Measurements from ENCODE around the gene RASAL1.
"Not testable (repeated sequence)": the region's sequence is repeated elsewhere in the genome, so short reads cannot be mapped to it uniquely, and the experiment has no call there.

The RASAL1 gene

GRCh38 chr12:113119980-113120669 lies 15.4 kb downstream of the RASAL1 start:
- H3K4me1 Mint-ChIP-seq: peaks cover 5% of the 10 kb centered on the region
- H3K36me3 Mint-ChIP-seq: peaks cover 51% of the 10 kb centered on the region
- H3K27ac Mint-ChIP-seq: no peak overlapping the region
- no peak for ATAC-seq
- peaks cover 25% of the 10 kb centered on the region for H3K27me3 Mint-ChIP-seq
- no peak overlapping the region for H3K4me3 Mint-ChIP-seq
- H3K9me3 Mint-ChIP-seq: no peaks in the 10 kb centered on the region

GRCh38 chr12:113118142-113118541 lies 17.4 kb downstream of the RASAL1 start:
- ATAC-seq: no peak
- Mint-ChIP-seq H3K4me3 (no peak overlapping the region), H3K4me1 (peaks cover 5% of the 10 kb centered on the region), H3K9me3 (no peaks in the 10 kb centered on the region), H3K36me3 (peaks cover 47% of the 10 kb centered on the region), H3K27me3 (peaks cover 35% of the 10 kb centered on the region), H3K27ac (no peak overlapping the region)

GRCh38 chr12:113117684-113118083 lies 17.9 kb downstream of the RASAL1 start:
- peaks cover 35% of the 10 kb centered on the region for H3K27me3 Mint-ChIP-seq
- H3K9me3 Mint-ChIP-seq, H3K4me3 Mint-ChIP-seq, ATAC-seq, H3K4me1 Mint-ChIP-seq, H3K27ac Mint-ChIP-seq: not testable (repeated sequence)
- peaks cover 47% of the 10 kb centered on the region for H3K36me3 Mint-ChIP-seq

- no peaks in the 10 kb centered on the region for H3K9me3 Mint-ChIP-seq
- peaks cover 5% of the 10 kb centered on the region for H3K4me1 Mint-ChIP-seq
- peaks cover 46% of the 10 kb centered on the region for H3K36me3 Mint-ChIP-seq
- ATAC-seq: no peak
- H3K4me3 Mint-ChIP-seq: no peak overlapping the region
- peaks cover 34% of the 10 kb centered on the region for H3K27me3 Mint-ChIP-seq
- H3K27ac Mint-ChIP-seq: no peak overlapping the region
Observed at GRCh38 chr12:113116875-113117274, 18.7 kb downstream of the RASAL1 start.

GRCh38 chr12:113115455-113116126 lies 20.0 kb downstream of the RASAL1 start:
- H3K36me3 Mint-ChIP-seq: peaks cover 49% of the 10 kb centered on the region
- H3K9me3 Mint-ChIP-seq: no peaks in the 10 kb centered on the region
- no peak for ATAC-seq
- peaks cover 31% of the 10 kb centered on the region for H3K27me3 Mint-ChIP-seq
- H3K4me1 Mint-ChIP-seq: peaks cover 5% of the 10 kb centered on the region
- H3K4me3 Mint-ChIP-seq: no peak overlapping the region
- no peak overlapping the region for H3K27ac Mint-ChIP-seq

GRCh38 chr12:113114447-113115178 lies 20.9 kb downstream of the RASAL1 start:
- peaks cover 42% of the 10 kb centered on the region for H3K36me3 Mint-ChIP-seq
- no peak overlapping the region for H3K4me3 Mint-ChIP-seq
- no peaks in the 10 kb centered on the region for H3K9me3 Mint-ChIP-seq
- peaks cover 23% of the 10 kb centered on the region for H3K27me3 Mint-ChIP-seq
- peak; percentile 42 for ATAC-seq
- no peaks in the 10 kb centered on the region for H3K4me1 Mint-ChIP-seq
- no peak overlapping the region for H3K27ac Mint-ChIP-seq

GRCh38 chr12:113113397-113113796 lies 22.2 kb downstream of the RASAL1 start:
- no peak for ATAC-seq
- H3K27ac Mint-ChIP-seq: no peak overlapping the region
- H3K36me3 Mint-ChIP-seq: peaks cover 35% of the 10 kb centered on the region
- H3K4me3 Mint-ChIP-seq: no peak overlapping the region
- no peaks in the 10 kb centered on the region for H3K4me1 Mint-ChIP-seq
- H3K27me3 Mint-ChIP-seq: peaks cover 23% of the 10 kb centered on the region
- H3K9me3 Mint-ChIP-seq: no peaks in the 10 kb centered on the region

GRCh38 chr12:113112043-113112899 lies 23.3 kb downstream of the RASAL1 start:
- H3K27ac Mint-ChIP-seq: no peak overlapping the region
- peaks cover 23% of the 10 kb centered on the region for H3K27me3 Mint-ChIP-seq
- H3K9me3 Mint-ChIP-seq: no peaks in the 10 kb centered on the region
- H3K36me3 Mint-ChIP-seq: peaks cover 42% of the 10 kb centered on the region
- H3K4me3 Mint-ChIP-seq: no peak overlapping the region
- no peaks in the 10 kb centered on the region for H3K4me1 Mint-ChIP-seq
- ATAC-seq: no peak

GRCh38 chr12:113111247-113111646 lies 24.3 kb downstream of the RASAL1 start:
- Mint-ChIP-seq H3K36me3 (peaks cover 46% of the 10 kb centered on the region), H3K4me1 (no peaks in the 10 kb centered on the region), H3K27ac (no peak overlapping the region), H3K4me3 (no peak overlapping the region), H3K27me3 (peaks cover 23% of the 10 kb centered on the region), H3K9me3 (no peaks in the 10 kb centered on the region)
- no peak for ATAC-seq

GRCh38 chr12:113109872-113110599 lies 25.5 kb downstream of the RASAL1 start:
- Mint-ChIP-seq H3K27ac (no peak overlapping the region), H3K27me3 (peaks cover 23% of the 10 kb centered on the region), H3K4me3 (no peak overlapping the region), H3K36me3 (peaks cover 54% of the 10 kb centered on the region), H3K9me3 (no peaks in the 10 kb centered on the region), H3K4me1 (peaks cover 3% of the 10 kb centered on the region)
- ATAC-seq: no peak

GRCh38 chr12:113109360-113109759 lies 26.2 kb downstream of the RASAL1 start:
- Mint-ChIP-seq H3K36me3 (peaks cover 57% of the 10 kb centered on the region), H3K4me1 (peaks cover 9% of the 10 kb centered on the region), H3K9me3 (no peaks in the 10 kb centered on the region), H3K4me3 (no peak overlapping the region), H3K27me3 (peaks cover 23% of the 10 kb centered on the region), H3K27ac (no peak overlapping the region)
- no peak for ATAC-seq

GRCh38 chr12:113108308-113108707 lies 27.3 kb downstream of the RASAL1 start:
- no peaks in the 10 kb centered on the region for H3K9me3 Mint-ChIP-seq
- peaks cover 48% of the 10 kb centered on the region for H3K36me3 Mint-ChIP-seq
- no peak overlapping the region for H3K27ac Mint-ChIP-seq
- no peak overlapping the region for H3K4me3 Mint-ChIP-seq
- peaks cover 16% of the 10 kb centered on the region for H3K4me1 Mint-ChIP-seq
- ATAC-seq: no peak
- H3K27me3 Mint-ChIP-seq: peaks cover 13% of the 10 kb centered on the region

- ATAC-seq: no peak
- Mint-ChIP-seq H3K4me1 (peaks cover 16% of the 10 kb centered on the region), H3K4me3 (no peak overlapping the region), H3K36me3 (peaks cover 34% of the 10 kb centered on the region), H3K9me3 (no peaks in the 10 kb centered on the region), H3K27ac (no peak overlapping the region), H3K27me3 (no peaks in the 10 kb centered on the region)
Observed at GRCh38 chr12:113106361-113106760, 29.2 kb downstream of the RASAL1 start.

- Mint-ChIP-seq H3K36me3 (peaks cover 29% of the 10 kb centered on the region), H3K4me3 (no peak overlapping the region), H3K4me1 (peaks cover 16% of the 10 kb centered on the region), H3K9me3 (no peaks in the 10 kb centered on the region), H3K27ac (no peak overlapping the region), H3K27me3 (no peaks in the 10 kb centered on the region)
- ATAC-seq: no peak
Observed at GRCh38 chr12:113105606-113106271, 29.8 kb downstream of the RASAL1 start.
